Omental fat pad (tissue), 4 donors: ENCODE measurements around the gene LSG1. TPM values are rescaled to one million over a fixed set of nuclear protein-coding genes. Genes with fewer than 3 reads are reported as not detected.
"Not testable (repeated sequence)": the region's sequence is repeated elsewhere in the genome, so short reads cannot be mapped to it uniquely, and the experiment has no call there.

ENCODE experiments used
- ATAC-seq: fragments of 150-250 bp; one replicate; pipeline ENCODE4 v1.9.1; 2016; ENCODE audit warnings: mild to moderate bottlenecking, moderate library complexity; ENCODE audit not compliant: low FRiP score
- DNase-seq: peaks from one replicate; pipeline ENCODE4 v3.0.0-alpha.2; 2019; ENCODE audit warnings: low spot score
- total RNA-seq, 4 donors: library from RNA; depleted of rRNA; stranded (reverse); fragments of >200 nt; gene quantifications; one replicate each; pipeline ENCODE4 v1.1.0, GENCODE V29; 2016
- TF ChIP-seq, protein P1 (sequence below), 3 donors: fragments of 450-650 bp; IDR thresholded peaks; one replicate each; pipeline ENCODE4 v1.5.1; 2016 to 2017; ENCODE audit warnings: antibody characterized with exemption in 3 of 3, mild to moderate bottlenecking in 3 of 3, moderate library complexity in 2 of 3

LSG1 gene
- total RNA-seq, 4 donors from 2014 or later = 34.4 to 82.5 (median 35.2) TPM

DNA sequence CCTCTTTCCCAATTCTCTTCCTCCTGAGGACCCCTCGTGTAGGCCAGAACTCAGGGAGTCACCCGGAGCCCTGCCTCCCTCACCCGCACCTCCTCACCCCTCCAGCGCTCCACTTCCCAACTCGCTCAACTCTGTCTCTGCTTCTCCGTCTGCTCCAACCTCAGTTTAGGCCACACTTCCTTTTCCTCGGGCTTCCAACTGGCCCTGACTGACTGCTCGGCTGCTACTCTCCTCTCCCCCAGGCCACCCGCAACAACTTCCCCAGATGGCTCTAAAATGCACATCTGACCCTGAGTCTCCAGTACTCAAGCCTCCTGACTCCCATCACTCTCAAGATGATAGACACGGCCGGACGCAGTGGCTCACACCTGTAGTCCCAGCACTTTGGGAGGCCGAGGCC, 62.4 kb downstream of the LSG1 start:
- TF ChIP-seq, protein P1, sequence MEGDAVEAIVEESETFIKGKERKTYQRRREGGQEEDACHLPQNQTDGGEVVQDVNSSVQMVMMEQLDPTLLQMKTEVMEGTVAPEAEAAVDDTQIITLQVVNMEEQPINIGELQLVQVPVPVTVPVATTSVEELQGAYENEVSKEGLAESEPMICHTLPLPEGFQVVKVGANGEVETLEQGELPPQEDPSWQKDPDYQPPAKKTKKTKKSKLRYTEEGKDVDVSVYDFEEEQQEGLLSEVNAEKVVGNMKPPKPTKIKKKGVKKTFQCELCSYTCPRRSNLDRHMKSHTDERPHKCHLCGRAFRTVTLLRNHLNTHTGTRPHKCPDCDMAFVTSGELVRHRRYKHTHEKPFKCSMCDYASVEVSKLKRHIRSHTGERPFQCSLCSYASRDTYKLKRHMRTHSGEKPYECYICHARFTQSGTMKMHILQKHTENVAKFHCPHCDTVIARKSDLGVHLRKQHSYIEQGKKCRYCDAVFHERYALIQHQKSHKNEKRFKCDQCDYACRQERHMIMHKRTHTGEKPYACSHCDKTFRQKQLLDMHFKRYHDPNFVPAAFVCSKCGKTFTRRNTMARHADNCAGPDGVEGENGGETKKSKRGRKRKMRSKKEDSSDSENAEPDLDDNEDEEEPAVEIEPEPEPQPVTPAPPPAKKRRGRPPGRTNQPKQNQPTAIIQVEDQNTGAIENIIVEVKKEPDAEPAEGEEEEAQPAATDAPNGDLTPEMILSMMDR (IDR thresholded peaks at IDR 0.05) = no peak
- ATAC-seq = no peak
- DNase-seq = no peak

DNA sequence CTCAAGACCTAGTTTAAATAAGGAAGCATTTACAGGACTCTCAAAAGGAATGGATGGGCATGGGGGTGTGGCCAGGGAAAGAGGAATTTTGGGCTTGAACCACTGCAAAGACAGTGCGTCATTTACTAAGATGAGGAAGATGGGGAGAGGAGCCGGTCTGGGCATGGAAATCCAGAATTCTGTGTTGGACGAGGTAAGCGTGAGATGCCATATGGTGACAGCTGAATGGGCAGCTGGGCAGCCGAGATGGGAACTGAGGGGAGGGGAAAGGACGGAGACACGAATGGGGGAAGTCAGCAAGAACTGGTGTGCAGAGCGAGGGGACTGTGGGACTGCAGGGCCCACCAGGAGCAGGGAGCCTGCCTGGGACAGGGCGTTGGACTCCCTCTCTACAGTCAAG, 63.0 kb downstream of the LSG1 start:
- ATAC-seq (no peak), DNase-seq (no peak)
- TF ChIP-seq, protein P1 (IDR thresholded peaks at IDR 0.05) = no peak

DNA sequence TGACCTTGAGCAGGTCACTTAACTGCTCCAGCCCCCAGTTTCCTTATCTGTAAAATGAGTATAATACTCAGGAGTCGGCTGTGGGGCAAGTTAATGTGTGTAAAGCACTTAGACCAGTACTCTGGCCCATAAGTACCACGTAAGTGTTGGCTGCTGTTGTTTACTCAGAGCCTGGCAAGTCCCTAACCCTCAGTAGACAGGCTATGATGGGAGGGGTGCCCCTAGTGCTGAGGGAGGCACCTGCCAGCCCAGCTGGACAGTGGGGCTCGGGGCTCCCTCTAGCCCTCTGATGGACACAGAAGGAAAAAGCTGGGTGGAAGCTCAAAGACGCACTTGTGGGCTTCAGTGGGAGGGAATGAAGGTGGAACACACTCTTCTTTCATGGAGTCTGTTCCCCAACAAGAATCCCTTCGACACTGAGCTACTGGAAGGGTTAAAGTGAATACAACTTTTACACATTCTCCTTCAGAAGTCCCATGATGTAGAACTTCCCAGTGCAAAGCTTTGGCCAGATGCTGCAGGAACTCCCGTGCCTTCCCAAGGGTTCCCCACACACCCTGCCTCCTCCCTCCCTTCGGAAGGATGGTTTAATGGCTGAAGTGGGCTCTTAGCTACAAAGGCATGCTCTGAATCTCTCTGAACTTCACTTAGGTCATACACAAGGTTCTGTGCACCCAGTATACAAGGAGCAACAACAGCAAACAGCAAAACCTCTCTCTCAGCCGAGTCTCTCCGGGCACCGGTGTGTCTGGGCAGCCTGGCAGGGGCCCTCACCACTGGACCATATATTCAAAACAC, 64.2 kb downstream of the LSG1 start:
- DNase-seq (no peak), ATAC-seq (no peak)
- TF ChIP-seq, protein P1 (IDR thresholded peaks at IDR 0.05) = no peak

DNA sequence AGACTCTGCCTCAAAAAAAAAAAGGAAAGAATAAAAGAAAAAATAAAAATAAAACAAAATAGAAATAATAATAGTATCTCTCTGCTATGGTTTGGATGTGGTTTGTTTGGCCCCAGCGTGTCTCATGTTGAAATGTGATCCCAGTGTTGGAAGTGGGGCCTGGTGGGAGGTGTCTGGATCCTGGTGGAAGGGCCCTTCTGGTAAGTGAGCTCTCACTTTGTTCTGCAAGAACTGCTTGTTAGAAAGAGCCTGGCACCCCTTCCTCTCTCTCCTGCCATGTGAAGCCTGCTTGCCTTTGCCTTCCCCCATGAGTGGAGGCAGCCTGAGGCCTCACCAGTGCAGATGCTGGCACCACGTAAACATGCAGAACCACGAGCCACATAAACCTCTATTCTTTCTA, 65.0 kb downstream of the LSG1 start:
- DNase-seq (no peak), ATAC-seq (no peak)
- TF ChIP-seq, protein P1 (IDR thresholded peaks at IDR 0.05) = no peak

DNA sequence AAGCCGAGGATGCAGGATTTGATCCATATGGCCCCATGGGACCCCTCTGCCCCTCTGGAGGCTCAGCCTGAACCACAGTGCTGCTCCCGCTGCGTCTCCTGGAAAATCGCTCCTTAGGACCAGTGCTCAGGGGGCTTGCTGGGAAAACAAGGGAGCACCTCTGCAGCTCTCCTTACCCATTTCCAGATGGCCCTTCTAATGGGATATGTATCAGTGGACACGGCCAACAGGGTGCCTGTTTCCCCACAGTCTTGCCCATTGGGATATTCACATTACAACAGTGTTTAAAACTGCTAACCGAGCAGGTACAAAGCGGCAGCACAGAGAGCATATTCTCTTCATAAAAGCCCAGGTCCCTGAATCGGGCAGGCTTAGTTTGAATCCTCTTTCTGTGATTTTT, 65.8 kb downstream of the LSG1 start:
- ATAC-seq = no peak
- TF ChIP-seq, protein P1 (IDR thresholded peaks at IDR 0.05) = no peak
- DNase-seq = no peak

DNA sequence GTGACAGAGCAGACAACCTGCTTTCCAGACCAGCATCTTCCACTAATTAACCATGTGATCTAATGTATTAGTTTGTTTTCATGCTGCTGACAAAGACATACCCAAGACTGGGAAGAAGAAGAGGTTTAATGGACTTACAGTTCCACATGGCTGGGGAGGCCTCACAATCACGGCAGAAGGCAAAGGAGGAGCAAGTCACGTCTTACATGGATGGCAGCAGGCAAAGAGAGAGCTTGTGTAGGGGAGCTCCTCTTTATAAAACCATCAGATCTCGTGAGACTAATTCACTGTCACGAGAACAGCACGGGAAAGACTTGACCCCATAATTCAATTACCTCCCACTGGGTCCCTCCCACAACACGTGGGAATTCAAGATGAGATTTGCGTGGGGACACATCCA, 66.7 kb downstream of the LSG1 start:
- not testable (repeated sequence) for DNase-seq, ATAC-seq

DNA sequence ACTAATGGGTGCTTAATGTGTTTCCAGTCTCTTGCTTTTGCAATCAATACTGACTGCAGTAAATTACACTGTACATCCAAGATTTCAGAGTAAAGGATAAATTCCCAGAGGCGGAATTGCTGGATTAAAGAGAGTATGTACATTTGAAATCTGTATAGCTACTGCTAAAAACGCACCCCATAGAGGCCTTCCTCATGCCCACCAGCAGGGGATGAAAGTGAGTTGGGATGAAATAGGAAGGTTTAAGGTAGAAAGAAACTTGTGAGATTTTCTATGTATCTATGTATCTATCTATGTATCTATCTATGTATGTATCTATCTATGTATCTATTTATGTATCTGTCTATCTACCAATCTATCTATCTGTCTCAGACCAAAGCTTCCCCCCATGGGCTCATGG, 67.2 kb downstream of the LSG1 start:
- TF ChIP-seq, protein P1 (IDR thresholded peaks at IDR 0.05) = no peak
- ATAC-seq = no peak

More for the DNA sequence above, 67.2 kb downstream of the LSG1 start:
- DNase-seq = no peak
